Panc1 (cell line): ENCODE measurements around the gene OR10H1. TPM values are rescaled to one million over a fixed set of nuclear protein-coding genes. Genes with fewer than 3 reads are reported as not detected.

Experiments used
- ATAC-seq: fragments of 200-7000 bp; cut with Tn5 transposase; 2 replicates; pipeline ENCODE4 v1.9.1; 2020; ENCODE audit warnings: mild to moderate bottlenecking, moderate library complexity
- BruUV-seq: library from RNA; stranded (reverse); fragments of 400-500 nt; replicated peaks from 2 replicates; lab custom pipeline; 2021; lab: Mats Ljungman, UMichigan
- CTCF ChIA-PET: fragments of 300-600 bp; sonication (Branson Sonifier 250); formaldehyde crosslinking; loops from one replicate; lab custom pipeline; 2022; ENCODE audit warnings: antibody characterized with exemption; lab: Charles Lee
- POLR2A ChIA-PET: fragments of 300-600 bp; sonication (Branson Sonifier 250); formaldehyde crosslinking; loops from one replicate; lab custom pipeline; 2022; ENCODE audit warnings: antibody characterized with exemption; lab: Charles Lee
- DNase-seq: peaks from one replicate; pipeline ENCODE4 v3.0.0-alpha.2; 2010; ENCODE audit warnings: low read depth, low spot score
- H3K27ac ChIP-seq: 2 replicates; pipeline ENCODE4 v1.5.1; 2011; ENCODE audit warnings: mild to moderate bottlenecking, low read length, inconsistent platforms
- H3K27me3 ChIP-seq: fragments of 200-500 bp; sonication (Bioruptor generic); 2 replicates; pipeline ENCODE4 v1.6.0; 2014; ENCODE audit warnings: low read length, inconsistent platforms; ENCODE audit not compliant: control insufficient read depth, insufficient read depth
- H3K36me3 ChIP-seq: fragments of 200-500 bp; sonication (Bioruptor generic); 2 replicates; pipeline ENCODE4 v1.5.1; 2014; ENCODE audit warnings: inconsistent platforms, mild to moderate bottlenecking, low read length, moderate library complexity; ENCODE audit not compliant: control insufficient read depth, insufficient read depth
- H3K4me1 ChIP-seq: 2 replicates; pipeline ENCODE4 v1.5.1; 2011; ENCODE audit warnings: inconsistent platforms, mild to moderate bottlenecking, low read length, moderate library complexity; ENCODE audit not compliant: control insufficient read depth, insufficient read depth
- H3K4me3 ChIP-seq, 2 experiments: 2 replicates each; pipeline ENCODE4 v1.5.1; 2011 to 2012; ENCODE audit warnings: low read depth in 2 of 2, low read length in 2 of 2, mild to moderate bottlenecking in 2 of 2, inconsistent platforms in 1 of 2, moderate library complexity in 1 of 2
- H3K9me3 ChIP-seq: fragments of 200-500 bp; sonication (Bioruptor generic); 2 replicates; pipeline ENCODE4 v1.5.1; 2014; ENCODE audit warnings: low read depth, mild to moderate bottlenecking, inconsistent platforms, low read length, moderate library complexity; ENCODE audit not compliant: control insufficient read depth, insufficient read depth
- CTCF ChIP-seq: fragments of 450-650 bp; IDR thresholded peaks from 2 replicates; pipeline ENCODE4 v1.5.1; 2017; ENCODE audit warnings: mild to moderate bottlenecking
- POLR2AphosphoS5 ChIP-seq: IDR thresholded peaks from 2 replicates; pipeline ENCODE4 v1.6.1; 2012; ENCODE audit warnings: mild to moderate bottlenecking, low read depth, low read length, moderate library complexity
- REST ChIP-seq, 2 experiments: IDR thresholded peaks; 2 replicates each; pipeline ENCODE4 v1.6.1; 2011 to 2012; ENCODE audit warnings: low read depth in 2 of 2, control low read depth in 1 of 2, low read length in 1 of 2, mild to moderate bottlenecking in 1 of 2, moderate library complexity in 1 of 2; ENCODE audit not compliant: insufficient read depth in 1 of 2
- SIN3A ChIP-seq: IDR thresholded peaks from 2 replicates; pipeline ENCODE4 v1.6.1; 2012; ENCODE audit warnings: low read depth, mild to moderate bottlenecking, low read length, moderate library complexity, borderline replicate concordance; ENCODE audit not compliant: insufficient read depth
- TCF7L2 ChIP-seq: IDR thresholded peaks from 2 replicates; pipeline ENCODE4 v1.6.1; 2011; ENCODE audit warnings: mild to moderate bottlenecking, low read depth, low read length, inconsistent platforms
- in situ Hi-C: cut with HindIII; loops from 2 replicates; pipeline ENCODE4 v1.10.0; 2016; ENCODE audit warnings: low sequenced_read_pairs, low pct_unique_long_range_greater_than_20kb
- intact Hi-C: fragments of 100-400 bp; cut with micrococcal nuclease; formaldehyde crosslinking; loops from one replicate; pipeline ENCODE4 v1.10.0; 2022; ENCODE audit not compliant: unreplicated experiment
- total RNA-seq: library from RNA; stranded (reverse); gene quantifications from one replicate; pipeline ENCODE4 v1.2.1, GENCODE V29; 2021; ENCODE audit not compliant: unreplicated experiment

The OR10H1 gene
- total RNA-seq, 1 experiment from 2014 or later, result not detected

GRCh38 chr19:15820646-15821045 is 5.2 kb upstream of the OR10H1 start:
- no peak for ATAC-seq
- in situ Hi-C loops, result no loop called here
- no peak for TF ChIP-seq REST (IDR thresholded peaks at IDR 0.05; ENCODE audit: insufficient read depth in 1 of 2, low read depth in 2 of 2, low read length in 1 of 2)
- TF ChIP-seq CTCF, result no peak
- TF ChIP-seq POLR2AphosphoS5, result no peak
- no peak for TF ChIP-seq SIN3A
- Histone ChIP-seq H3K4me1 (no peaks in the 10 kb centered on the region), H3K27me3 (no peaks in the 10 kb centered on the region), H3K4me3 (no peak overlapping the region), H3K27ac (no peak overlapping the region), H3K9me3 (no peaks in the 10 kb centered on the region), H3K36me3 (no peaks in the 10 kb centered on the region)
- DNase-seq, result no peak
- CTCF ChIA-PET, result no interaction called here
- intact Hi-C loops, result no loop called here
- no TSS peak for BruUV-seq
- POLR2A ChIA-PET, result no interaction called here

GRCh38 chr19:15813916-15814315 is 1.5 kb downstream of the OR10H1 start:
- peak; percentile 38; the same call in 1 of the 2 replicates for ATAC-seq
- ChIA-PET CTCF (interaction anchor here (0.6 kb wide), 1 partner anchor 30 kb away, joined by 4 read pairs; no protein-coding TSS in a partner anchor), POLR2A (no interaction called here)
- in situ Hi-C loops (no loop called here), intact Hi-C loops (no loop called here)
- no peak for DNase-seq
- BruUV-seq, result no TSS peak
- H3K4me3 ChIP-seq, result no peak overlapping the region
- H3K4me1 ChIP-seq, result no peaks in the 10 kb centered on the region
- H3K27me3 ChIP-seq, result no peaks in the 10 kb centered on the region; the same call in 1 of the 2 replicates
- no peaks in the 10 kb centered on the region for H3K36me3 ChIP-seq
- H3K27ac ChIP-seq, result no peak overlapping the region
- TF ChIP-seq POLR2AphosphoS5 (no peak), REST (IDR thresholded peaks at IDR 0.05; ENCODE audit: insufficient read depth in 1 of 2, low read depth in 2 of 2, low read length in 1 of 2) (no peak), TCF7L2 (no peak), SIN3A (no peak), CTCF (no peak)
- no peaks in the 10 kb centered on the region for H3K9me3 ChIP-seq
